Islet of Langerhans (tissue), 1 donor: ENCODE measurements around the gene EPDR1.

Experiments
- FAIRE-seq: peaks from one replicate; lab custom pipeline; 2011; peaks lifted over from hg19 to GRCh38; lab: Jason Lieb, UNC

The EPDR1 gene

GRCh38 chr7:37920305-37920848 is at the start of gene EPDR1:
Gene EPDR1 (plus strand): TSS chr7:37920640. CDS start chr7:37920940, 300 bp downstream.
- FAIRE-seq: no peak

GRCh38 chr7:37882086-37882485 is 38.4 kb upstream of the EPDR1 start:
- no peak for FAIRE-seq

GRCh38 chr7:37893359-37893758 is 27.1 kb upstream of the EPDR1 start:
- FAIRE-seq: no peak

- no peak for FAIRE-seq
Measured at GRCh38 chr7:37894671-37895070, 25.8 kb upstream of the EPDR1 start.

DNA sequence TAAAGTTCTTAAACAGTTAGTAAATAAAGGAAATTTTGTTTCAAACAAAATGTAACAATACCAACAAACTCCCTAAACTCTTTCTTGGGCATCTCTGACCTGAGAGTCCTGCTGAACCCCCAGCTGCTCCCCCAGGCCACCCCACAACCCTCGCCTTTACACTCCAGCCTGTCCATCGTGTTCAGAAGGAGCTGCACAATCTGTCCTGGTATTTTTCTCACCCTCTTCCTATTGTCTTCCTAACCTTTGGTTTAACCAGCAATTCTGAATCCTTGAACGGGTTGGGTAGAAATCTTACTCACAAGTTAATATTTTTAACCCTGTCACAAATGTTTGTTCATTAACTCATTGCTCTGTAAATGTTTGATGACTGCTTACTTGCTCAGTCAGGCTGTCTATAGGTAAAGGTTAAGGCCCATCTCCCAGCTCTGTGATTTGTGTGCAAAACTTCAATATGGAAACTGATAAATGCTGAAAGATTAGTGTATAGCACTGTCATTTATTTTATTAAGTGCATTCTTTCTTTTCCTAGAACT is 20.7 kb upstream of the EPDR1 start:
- no peak for FAIRE-seq

GRCh38 chr7:37901236-37901827 is 19.1 kb upstream of the EPDR1 start:
- peak; percentile 95 for FAIRE-seq

- no peak for FAIRE-seq
Measured at GRCh38 chr7:37901890-37902524, 18.4 kb upstream of the EPDR1 start.

DNA sequence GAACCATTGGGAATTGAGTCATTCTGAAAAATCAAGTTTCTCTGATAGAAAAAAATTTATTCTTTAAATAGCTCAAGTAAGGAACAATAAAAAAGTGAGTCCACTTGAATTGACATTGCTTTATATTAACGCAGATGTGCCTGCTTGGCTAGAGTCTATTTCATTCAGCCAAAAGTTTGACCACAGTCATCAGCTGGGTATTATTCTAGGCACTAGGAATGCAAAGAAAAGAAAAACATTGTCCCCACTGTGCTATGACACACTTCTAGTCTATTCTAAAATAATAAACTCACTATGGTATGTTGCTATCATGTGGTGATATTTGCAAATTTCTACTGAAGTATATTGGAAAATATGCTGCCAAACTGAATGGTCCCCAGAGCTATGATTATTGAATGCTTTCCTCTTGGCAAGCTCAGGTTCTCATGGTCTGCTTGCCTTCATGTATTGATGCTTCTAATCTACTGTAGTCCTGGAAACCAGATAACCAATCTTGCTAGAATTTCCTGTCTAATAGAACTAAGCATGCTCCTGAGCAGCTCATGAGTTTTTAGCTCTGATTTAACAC is 12.1 kb upstream of the EPDR1 start:
- FAIRE-seq: no peak

GRCh38 chr7:37912756-37913155 is 7.7 kb upstream of the EPDR1 start:
- no peak for FAIRE-seq

DNA sequence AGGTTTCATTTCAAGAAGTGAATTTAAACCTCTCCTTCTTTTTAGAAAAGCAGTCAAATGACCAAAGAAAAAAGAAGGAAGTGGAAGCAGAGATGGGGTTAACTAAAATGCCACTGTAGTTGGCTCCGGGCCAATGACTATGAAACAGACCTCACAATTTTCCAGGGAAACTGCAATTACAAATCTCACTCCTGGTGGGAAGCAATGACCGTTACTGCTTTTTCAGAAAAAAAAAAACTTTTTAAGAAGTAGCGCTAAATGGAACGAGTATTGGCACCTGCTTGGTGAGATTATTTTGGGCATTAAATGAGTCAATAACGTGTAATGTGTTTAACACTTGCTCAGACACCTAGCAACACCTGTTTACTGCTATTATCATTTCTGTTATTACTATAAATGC is 5.0 kb upstream of the EPDR1 start:
- no peak for FAIRE-seq

GRCh38 chr7:37916017-37916672 is 4.3 kb upstream of the EPDR1 start:
- FAIRE-seq: no peak

DNA sequence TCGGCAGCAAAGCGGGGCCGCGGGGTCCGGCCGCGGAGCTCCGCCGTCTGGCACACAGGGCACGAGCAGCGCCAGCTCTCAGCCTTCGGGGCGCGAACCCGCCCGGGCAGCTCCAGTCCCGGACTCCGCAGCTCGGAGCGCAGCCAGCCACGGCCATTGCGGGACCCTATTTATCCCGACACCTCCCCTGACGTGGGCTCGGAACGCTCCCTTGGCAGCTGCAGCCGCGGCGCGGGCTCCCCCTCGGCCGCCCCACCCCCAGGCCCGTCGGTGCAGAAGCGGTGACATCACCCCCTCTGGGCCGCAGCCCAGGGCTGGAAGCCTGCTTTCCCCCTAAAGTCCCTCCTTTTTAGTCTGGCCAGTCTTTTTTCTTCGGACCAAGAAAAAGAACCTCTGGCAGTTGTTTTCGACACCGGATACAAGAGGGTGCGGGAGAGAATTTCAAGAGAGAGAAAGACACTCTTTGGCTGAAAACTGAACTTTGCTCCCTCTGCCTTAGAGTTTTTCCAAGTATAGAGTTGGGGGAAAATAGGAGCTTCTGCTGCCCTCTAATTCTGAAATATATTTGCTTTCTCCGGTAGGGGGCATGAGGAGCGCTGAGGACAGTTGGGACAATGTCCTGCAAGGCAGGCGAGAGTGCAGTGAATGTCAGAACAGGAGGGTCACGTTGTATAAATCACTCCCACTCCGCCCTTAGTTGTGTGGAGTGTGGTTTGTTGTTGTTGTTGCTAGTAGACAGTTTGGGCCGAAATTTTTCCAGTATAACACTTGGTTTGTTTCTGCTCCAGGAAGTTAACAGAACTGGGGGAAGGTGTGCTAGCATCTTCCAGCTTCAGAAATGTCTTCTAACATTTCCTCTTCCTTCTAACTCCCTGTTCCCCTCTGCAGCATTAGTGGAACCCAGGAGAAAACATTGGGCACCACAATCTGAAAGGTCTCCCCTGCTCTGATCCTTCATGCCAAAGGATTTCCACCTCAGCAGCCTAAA is 3.5 kb upstream of the EPDR1 start, which contains the start of gene SFRP4:
Gene SFRP4 (minus strand): TSS at position 145 of the 988 bp plus-strand sequence. CDS start 280 bp downstream, outside the sequence.
- no peak for FAIRE-seq

- FAIRE-seq: no peak
Measured at GRCh38 chr7:37918526-37918925, 1.9 kb upstream of the EPDR1 start.

DNA sequence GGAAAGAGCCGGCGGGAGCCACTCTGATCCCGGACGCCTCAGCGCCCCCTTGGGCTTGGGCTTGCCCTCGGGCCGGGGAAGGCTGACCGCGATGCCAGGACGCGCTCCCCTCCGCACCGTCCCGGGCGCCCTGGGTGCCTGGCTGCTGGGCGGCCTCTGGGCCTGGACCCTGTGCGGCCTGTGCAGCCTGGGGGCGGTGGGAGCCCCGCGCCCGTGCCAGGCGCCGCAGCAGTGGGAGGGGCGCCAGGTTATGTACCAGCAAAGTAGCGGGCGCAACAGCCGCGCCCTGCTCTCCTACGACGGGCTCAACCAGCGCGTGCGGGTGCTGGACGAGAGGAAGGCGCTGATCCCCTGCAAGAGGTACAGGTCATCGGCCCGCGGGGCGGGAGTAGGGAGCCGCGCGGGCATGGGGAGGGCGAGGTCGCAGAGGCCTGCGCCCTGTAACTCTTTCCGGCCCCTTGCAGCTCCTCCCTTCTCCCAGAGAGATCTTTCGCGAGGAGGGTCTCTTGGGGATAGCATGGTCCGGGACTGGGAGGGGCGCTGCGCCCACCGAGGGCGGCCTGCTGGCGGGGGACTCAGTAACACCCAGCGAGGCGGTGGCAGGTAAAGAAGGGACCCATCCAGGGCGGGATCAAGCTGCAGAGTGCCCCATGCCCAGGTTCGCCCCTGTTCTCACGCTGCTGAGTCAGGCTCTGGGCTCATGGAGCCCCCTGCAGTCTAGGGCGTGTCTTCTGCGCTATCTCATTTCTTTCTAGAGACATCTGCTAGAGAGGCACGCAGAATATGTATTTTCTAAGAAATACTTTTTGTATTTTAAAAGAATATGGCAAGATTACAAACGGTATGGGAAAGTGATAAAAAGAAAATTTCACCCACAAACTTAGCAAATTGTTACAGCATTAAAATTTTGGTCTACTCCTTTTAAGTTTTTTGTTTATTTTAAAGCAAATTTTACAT is 687 bp downstream of the EPDR1 start:
- FAIRE-seq: peak; percentile 85

- no peak for FAIRE-seq
Measured at GRCh38 chr7:37921876-37922275, 1.4 kb downstream of the EPDR1 start.

GRCh38 chr7:37923996-37924395 is 3.6 kb downstream of the EPDR1 start:
- FAIRE-seq: no peak

DNA sequence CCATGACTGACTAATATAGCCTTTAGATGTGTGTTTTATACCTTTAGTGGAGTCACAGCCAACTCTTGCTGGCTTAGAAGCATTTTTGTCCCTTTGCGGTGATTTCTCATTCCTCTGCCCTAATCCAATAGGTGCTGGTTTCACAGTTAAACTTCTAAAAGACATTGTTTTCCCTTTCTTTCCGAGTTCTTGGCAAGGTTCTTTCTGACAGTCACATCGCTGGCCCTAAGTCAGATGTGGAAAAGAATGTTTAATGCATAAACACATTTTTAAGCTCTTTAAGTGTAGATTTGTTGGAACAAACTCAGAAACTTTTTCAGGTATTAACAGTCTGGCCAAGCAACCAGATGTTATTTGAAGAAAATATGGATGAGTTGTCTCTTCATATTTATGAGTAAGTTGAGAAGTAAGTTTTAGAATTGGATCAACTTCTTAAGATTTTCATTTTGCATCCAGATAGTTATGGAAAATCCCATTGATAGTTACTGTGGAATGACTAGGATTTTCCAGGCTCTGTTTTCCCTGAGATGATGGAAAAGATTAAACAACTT is 4.1 kb downstream of the EPDR1 start:
- no peak for FAIRE-seq

GRCh38 chr7:37925620-37926019 is 5.2 kb downstream of the EPDR1 start:
- FAIRE-seq: no peak

DNA sequence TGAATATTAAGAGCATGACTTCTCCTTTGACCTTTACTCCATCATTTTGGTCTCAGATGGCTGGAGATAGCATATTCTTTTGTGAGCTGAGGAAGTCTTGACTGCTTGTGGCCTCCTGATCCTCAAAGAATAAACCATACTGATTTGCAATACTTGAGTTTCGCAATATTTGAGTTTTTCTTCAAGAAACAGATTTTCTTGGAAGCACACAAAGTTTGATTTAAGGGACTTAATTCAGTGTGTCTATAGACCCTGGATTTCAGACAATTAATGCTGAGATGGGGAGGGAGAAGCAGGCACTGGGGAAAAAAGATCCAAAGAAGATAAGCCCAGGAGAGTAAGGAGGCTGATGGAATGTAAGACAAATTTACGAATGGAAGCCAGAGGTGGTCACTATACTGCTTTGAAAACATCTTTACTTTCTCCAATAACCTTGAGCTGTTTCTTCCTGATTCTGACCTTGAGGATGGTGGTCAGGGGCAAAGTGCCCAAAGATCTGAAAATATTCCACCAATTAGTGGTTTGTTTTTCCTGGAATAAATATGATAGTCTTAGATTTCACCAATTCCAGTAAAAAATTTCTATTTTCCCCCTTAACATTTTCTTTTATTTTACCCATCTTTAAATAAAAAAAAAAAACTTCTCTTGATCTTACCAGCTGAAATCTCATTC is 7.5 kb downstream of the EPDR1 start:
- no peak for FAIRE-seq
